Ramos (cell line): ENCODE data around the gene TNFRSF1B.

ENCODE experiments used
- in situ Hi-C: fragments of 300-500 bp; cut with MboI; formaldehyde crosslinking; loops from one replicate; pipeline ENCODE4 v1.14.3; 2022; ENCODE audit warnings: low sequenced_read_pairs; ENCODE audit not compliant: unreplicated experiment

Gene TNFRSF1B

GRCh38 chr1:12173041-12173509 is 6.3 kb downstream of the TNFRSF1B start:
- in situ Hi-C loops = no loop called here

GRCh38 chr1:12173631-12174121 is 6.9 kb downstream of the TNFRSF1B start:
- in situ Hi-C loops = no loop called here

- in situ Hi-C loops = no loop called here
These were observed 8.4 kb downstream of the TNFRSF1B start for GRCh38 chr1:12174924-12175810.

DNA sequence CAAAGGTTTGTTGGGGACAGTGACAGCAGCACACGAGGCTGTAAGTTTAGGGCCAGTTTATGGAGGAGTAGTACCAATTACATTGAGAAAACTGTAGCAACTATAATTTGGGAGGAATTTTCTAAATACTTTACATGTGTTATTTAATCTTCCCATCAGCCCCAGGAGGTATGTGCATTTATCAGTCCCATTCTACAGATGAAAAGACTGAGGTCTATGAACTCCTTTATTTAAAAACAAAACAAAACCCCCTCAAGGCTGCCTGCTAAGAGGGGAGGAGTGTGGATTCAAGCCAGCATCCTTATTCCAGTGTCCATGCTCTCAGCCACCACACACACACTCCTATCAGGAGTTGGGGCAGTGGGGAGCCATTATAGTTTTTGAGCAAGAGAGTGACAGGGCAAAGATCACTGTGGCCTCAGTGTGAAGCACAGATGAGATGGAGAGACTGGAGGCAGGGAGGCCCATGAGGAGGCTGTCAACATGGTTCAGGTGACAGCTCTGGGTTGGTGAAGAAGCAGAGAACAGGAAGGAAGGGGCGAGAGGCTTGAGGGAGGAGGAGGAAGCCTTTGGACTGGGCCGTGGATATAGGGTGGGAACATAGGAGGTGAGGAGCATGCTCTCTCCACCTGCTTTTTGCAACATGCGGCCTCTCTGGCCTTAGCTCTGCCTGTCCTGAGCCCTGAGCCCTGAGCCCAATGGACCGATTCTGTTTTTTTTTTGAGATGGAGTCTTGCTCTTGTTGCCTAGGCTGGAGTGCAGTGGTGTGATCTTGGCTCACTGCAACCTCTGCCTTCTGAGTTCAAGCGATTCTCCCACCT is 9.7 kb downstream of the TNFRSF1B start:
- in situ Hi-C loops = no loop called here

- in situ Hi-C loops = no loop called here
These were observed 10.6 kb downstream of the TNFRSF1B start for GRCh38 chr1:12177156-12177998.

GRCh38 chr1:12177999-12178441 is 11.2 kb downstream of the TNFRSF1B start:
- in situ Hi-C loops = no loop called here

DNA sequence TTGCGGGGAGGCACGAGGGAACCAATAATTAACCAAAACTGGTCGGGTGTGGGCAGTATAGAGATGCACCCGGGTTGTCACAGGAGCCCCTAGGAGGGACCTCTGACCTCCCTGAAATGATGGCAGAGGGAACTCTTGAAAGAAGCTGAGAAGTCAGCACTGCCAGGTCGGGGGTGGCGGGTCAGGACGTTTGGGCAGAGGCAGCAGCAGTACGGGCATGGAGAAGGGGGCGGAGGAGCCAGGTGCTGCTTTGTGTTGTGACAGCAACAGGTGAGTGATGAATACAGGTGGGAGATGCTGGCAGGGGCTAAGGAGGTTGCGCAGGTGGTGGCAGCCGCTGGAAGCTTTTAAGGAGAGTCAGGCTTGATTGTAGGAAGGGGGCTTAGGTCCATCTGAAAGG is 11.7 kb downstream of the TNFRSF1B start:
- in situ Hi-C loops = no loop called here

- in situ Hi-C loops = no loop called here
These were observed 12.3 kb downstream of the TNFRSF1B start for GRCh38 chr1:12179111-12179519.

DNA sequence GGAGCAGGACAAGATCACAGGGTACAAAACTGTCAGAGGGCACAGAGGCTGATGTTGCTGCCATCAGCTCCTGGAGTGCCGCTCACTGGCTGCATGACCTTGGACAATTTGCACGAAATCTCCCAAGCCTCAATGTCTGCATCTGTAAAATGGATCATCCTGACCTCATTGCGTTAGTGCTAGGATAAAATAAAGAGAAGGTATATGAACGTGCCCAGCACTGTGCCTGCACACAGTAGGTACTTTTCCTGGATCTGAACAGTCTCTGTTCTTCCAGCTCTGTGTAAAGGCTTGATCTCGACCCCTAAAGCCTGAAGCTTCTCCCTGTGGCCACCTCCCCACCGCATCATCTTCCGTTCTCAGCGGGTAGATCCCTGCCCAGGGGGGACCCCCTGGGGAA is 12.9 kb downstream of the TNFRSF1B start:
- in situ Hi-C loops = no loop called here

DNA sequence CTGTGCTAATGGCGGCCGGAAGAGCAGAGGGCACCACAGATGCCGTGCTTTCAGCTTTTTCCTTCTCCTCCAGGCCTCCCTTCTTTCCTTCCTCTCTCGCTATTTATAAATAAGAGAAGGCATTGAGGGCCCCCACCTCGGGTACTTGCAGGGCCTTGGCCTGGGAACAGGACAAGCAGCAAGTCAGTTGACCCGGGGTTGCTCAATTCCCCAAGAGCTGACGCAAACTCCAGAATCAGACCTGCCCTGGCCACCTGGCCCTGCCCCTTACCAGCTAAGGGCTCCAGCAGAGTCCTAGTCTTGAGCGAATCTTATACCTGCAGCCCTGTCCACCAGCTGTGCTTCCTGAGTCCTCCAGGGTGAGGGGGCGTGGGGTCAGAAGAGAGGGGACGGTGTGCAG is 13.5 kb downstream of the TNFRSF1B start:
- in situ Hi-C loops = no loop called here

- in situ Hi-C loops = no loop called here
These were observed 14.1 kb downstream of the TNFRSF1B start for GRCh38 chr1:12180903-12181302.

DNA sequence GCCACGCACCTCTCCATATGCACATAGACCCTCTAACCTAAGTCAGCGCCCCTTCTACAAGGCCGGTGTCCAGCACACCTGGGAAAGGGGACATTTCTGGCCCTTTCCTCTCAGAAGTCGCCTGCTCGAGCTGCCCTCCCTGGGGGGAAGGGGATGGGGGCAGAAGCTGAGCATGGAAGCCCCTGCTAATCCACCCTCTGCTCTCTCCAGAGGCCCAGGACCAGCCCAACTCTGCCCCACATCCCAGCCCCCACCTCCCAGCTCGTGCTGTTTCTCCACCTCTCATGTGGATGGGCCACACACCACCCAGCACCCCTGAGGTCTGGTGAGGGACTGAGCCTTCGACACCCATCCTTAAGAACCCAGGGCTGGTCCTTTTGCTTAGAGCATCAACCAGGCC is 14.8 kb downstream of the TNFRSF1B start:
- in situ Hi-C loops = no loop called here

DNA sequence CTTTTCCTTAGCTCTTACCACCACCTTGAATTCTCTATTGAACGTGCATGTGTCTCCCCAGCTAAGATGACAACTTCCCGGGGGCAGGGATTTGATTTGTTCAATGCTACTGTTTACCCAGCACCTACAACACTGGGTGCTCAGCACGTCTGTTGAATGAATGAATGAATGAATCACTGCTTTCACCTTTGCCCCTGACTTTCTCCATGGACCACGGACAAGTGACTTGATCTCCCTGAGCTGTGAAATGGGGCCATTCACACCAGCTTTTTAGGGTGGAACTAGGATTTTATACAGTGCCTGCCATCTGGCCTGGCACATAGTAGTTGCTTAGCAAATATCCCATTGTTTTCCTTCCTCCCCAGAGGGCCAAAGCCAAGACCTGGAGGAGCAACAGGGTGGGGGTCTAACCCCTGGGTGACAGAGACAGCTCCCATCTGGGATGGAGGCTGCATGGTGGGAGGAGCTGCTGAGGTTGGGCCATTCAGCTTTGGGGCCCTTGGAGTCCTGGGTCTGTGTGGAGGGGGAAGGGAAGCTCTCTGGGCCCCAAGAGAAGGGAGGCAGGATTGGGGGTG is 15.7 kb downstream of the TNFRSF1B start:
- in situ Hi-C loops = no loop called here

GRCh38 chr1:12183095-12183794 is 16.5 kb downstream of the TNFRSF1B start:
- in situ Hi-C loops = no loop called here

- in situ Hi-C loops = no loop called here
These were observed 17.4 kb downstream of the TNFRSF1B start for GRCh38 chr1:12184008-12184681.

- in situ Hi-C loops = no loop called here
These were observed 18.5 kb downstream of the TNFRSF1B start for GRCh38 chr1:12185036-12185917.

GRCh38 chr1:12185918-12186678 is 19.3 kb downstream of the TNFRSF1B start:
- in situ Hi-C loops = no loop called here
